C1 segment of cervical spinal cord (tissue), 14 donors: ENCODE measurements around the gene NR2E3.

Source experiments
- DNase-seq, 14 donors: peaks; one replicate each; lab custom pipeline; 2025; lab: John Stamatoyannopoulos, UW

NR2E3 gene

DNA sequence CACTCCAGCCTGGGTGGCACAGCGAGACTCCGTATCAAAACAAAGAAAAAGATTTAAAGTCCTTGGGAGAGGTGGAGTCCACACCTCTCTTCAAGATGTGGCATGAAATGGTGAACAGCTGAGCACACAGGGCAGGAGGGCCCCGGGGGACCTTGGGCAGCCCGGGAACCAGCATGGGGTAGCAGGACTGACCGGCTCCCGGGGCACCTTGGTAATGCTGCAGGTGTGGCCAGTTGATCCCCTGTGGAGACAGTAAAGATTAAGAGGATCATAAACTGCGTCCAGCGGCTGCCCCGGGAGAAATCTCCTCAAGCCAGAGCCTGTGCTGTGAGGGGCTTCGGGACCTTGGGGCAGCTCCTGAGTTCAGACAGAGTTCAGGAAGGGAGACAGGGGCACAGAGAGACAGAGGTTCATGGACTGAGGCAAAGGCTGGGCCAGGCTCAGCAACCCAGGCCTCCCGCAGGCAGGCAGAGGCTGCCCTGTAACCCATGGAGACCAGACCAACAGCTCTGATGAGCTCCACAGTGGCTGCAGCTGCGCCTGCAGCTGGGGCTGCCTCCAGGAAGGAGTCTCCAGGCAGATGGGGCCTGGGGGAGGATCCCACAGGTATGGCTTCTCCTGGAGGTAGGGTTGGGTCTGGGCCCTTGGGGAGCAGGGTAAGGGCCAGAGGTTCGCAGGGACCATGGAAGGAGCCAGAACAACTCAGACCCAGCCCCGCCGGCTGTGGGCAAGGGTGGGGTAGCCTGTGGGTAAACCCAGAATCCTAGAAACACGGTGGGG, at the start of gene NR2E3:
NR2E3 (plus strand) TSS at position 299 of the 780 bp plus-strand sequence; CDS start at position 489, 190 bp downstream.
- DNase-seq: no peak

GRCh38 chr15:71760852-71761251, 49.5 kb upstream of the NR2E3 start:
- no peak for DNase-seq

DNA sequence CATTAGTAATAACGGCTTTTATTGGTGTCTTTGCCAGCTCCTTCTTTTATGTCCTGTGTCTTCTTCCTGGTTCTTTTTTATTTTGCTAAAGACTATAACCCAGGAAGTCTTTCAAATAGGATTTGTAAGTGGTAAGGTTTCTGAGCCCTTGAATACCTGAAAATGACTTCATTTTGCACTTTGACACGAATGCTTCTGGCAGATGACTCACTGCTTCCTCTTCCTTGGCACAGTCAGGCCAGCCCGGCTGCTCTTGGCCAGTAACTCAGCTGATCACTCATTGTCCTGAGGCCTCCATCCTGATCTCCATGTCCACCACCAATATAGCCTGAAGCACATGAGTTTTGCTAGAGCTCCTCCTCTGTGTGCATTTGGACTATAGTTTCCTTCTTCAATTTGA, 48.7 kb upstream of the NR2E3 start:
- no peak for DNase-seq

- no peak for DNase-seq
These were observed 42.2 kb upstream of the NR2E3 start for GRCh38 chr15:71768184-71768583.

GRCh38 chr15:71773206-71773859, 37.0 kb upstream of the NR2E3 start:
- DNase-seq: no peak

- DNase-seq: no peak
These were observed 34.5 kb upstream of the NR2E3 start for GRCh38 chr15:71775856-71776255.

DNA sequence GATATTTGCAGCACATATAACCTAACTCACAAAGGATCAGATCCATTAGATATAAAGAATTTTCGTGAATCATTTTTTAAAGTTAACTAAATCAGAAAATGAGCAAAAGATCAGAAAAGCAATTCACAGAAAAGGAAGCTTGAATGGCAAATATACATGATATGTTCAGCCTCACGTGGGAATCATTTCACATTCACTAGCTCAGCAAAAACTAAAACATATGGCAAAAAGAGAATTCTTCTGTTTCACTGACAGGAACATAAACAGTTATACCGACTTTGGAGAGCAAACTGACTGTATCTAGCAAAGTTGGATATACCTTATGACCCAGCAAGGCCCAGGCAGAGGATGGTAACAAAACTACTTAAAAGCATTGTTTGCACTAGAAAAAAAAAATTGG, 34.0 kb upstream of the NR2E3 start:
- no peak for DNase-seq

- DNase-seq: peak in 1 of 14 donors; percentile 1
These were observed 33.0 kb upstream of the NR2E3 start for GRCh38 chr15:71777216-71777943.

DNA sequence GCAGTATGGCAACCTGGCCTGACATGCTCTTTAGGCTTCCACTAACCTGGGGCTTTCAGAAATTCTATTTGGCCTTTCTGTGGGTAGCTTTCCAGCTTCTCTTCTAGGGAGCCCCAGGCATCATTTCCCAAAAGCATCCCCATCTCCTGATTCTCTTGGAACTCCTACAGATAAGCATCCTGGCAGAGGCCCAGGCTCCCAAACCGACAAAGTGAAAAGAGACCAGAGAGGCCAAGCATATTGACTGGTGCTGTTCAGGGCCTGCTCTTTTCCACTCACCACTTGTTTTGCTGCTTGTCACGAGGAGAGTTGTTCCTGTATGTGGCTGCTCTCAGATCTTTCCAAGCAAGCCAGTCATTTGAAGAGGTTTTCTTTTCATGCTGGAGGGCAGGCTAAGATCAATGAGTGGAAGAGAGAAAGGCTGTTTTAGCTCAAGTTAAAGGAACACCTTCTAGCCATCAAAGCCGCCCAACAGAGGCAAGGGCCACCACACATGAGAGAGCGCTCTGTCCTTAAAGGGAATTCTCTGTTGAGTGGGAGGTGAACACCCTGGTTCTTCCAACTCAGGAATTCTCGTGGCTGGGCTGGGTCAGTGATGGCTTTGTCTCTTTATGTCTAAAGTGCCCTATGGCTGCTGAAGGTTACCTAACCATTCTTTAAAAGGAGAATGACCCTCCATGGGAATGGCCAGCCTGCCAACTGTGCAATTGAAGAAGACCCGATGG, 31.1 kb upstream of the NR2E3 start:
- DNase-seq: no peak

DNA sequence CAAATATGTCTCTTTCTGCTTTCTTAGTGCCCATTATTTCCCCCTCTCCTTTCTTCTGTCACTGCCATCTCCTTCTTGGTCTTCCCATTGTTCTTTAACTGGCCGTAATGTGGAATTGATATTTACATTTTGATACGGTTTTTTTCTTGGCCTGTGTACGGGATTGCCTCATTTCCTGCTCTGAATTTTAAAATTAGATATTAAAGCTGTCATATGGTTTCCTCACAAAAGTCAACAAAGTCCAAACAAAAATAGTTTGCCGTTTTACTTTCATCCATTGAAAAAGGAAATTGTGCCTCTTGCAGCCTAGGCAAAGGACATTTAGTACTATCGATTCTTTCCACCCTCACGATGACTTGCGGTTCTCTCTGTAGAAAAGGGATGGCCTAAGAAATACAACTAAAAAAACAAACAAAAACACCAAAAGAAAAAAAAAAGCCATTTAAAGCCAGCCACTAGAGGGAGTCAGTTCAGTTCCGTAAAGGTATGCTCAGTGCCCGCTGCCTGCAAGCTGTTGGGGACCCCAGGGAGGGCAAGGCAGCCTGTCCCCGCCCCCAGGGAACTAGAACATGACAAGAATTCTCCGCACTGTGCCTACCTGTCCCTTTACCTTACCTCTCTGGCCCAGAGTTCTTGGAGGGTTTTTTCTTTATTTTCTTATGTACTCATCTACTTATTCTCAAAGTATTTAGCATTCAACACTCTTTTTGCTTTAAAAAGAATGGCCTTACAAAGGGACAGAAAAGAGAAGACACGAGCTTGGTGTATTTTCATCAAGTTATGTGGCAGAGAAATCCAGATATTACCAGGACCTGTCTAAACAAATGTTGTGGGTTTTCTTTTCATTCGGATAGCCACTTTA, 30.0 kb upstream of the NR2E3 start:
- DNase-seq: peak in 1 of 14 donors; percentile 17

GRCh38 chr15:71781179-71781964, 29.0 kb upstream of the NR2E3 start:
- no peak for DNase-seq

DNA sequence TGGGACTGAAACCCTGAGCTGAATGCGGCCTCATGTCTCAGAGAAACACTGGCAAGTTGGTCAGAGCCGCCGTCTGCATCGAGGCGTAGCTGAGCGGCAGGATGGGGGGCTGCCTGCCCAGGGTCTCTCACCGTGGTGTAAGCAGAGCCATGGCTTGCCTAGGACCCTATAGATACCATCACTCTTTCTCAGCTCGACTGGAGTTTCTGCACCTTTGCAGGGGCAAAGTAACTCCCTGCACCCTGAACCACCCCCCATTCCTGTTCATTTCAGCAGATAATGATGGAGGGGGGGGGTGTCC, 28.4 kb upstream of the NR2E3 start:
- DNase-seq: no peak

DNA sequence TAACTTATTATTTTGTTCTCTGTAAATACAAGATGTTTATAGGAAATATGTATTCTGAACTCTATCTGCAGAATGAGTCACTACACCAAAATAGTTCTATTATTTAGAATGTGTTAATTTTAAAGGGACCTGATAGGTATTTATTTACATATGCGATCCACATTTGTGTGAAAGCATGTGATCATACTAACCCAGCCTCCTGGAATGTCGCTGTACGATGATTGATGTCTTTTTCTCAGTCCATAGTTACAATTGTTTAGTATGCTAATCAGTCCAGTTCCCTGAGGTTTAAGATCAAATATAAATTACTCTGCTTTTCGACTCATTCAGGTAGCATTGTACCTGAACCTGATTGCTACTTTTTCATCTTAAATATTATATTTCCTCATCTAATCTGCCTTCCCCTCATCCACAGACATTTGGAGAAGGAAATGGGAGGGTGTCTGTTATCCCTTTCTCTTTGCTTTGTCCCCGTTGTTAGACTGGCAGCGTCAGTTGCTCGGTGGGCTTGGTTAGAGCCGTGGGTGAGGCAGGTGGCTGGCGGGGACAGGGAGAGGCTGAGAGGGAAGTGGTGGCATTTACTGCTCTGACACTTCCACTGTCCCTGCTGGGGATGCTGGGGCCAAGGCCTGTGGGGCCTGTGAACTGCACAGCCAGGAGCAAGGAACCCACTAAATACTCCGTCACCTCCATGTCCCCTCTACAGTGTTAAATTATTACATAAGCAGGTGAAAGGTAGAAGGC, 27.8 kb upstream of the NR2E3 start:
- no peak for DNase-seq

GRCh38 chr15:71784719-71785118, 25.6 kb upstream of the NR2E3 start:
- no peak for DNase-seq

- DNase-seq: no peak
These were observed 24.4 kb upstream of the NR2E3 start for GRCh38 chr15:71785996-71786395.

- no peak for DNase-seq
These were observed 23.7 kb upstream of the NR2E3 start for GRCh38 chr15:71786673-71787072.

- DNase-seq: no peak
These were observed 21.4 kb upstream of the NR2E3 start for GRCh38 chr15:71788646-71789579.

GRCh38 chr15:71789616-71790015, 20.7 kb upstream of the NR2E3 start:
- no peak for DNase-seq
